GM06990 (cell line): Measurements from ENCODE around the gene RAB28.

Experiments used
- DNase-seq: peaks from one replicate; pipeline ENCODE4 v3.0.0-alpha.2; 2011; ENCODE audit not compliant: insufficient read length; ENCODE audit errors: extremely low read depth
- H3K27me3 ChIP-seq: replicated peaks from 2 replicates; pipeline ENCODE4 v1.6.0; 2011; ENCODE audit warnings: low read length; ENCODE audit not compliant: control insufficient read depth, insufficient read depth
- H3K36me3 ChIP-seq: 2 replicates; pipeline ENCODE4 v1.5.1; 2011; ENCODE audit warnings: low read length; ENCODE audit not compliant: control insufficient read depth, insufficient read depth
- H3K4me3 ChIP-seq: replicated peaks from 2 replicates; pipeline ENCODE4 v1.5.1; 2011; ENCODE audit warnings: low read depth, mild to moderate bottlenecking, control low read depth, low read length
- CTCF ChIP-seq: IDR thresholded peaks from 2 replicates; pipeline ENCODE4 v1.5.1; 2011; ENCODE audit warnings: low read length, control low read depth, mild to moderate bottlenecking, inconsistent platforms; ENCODE audit not compliant: insufficient read depth, poor library complexity, severe bottlenecking

RAB28 gene

GRCh38 chr4:13378973-13379759, 105.0 kb downstream of the RAB28 start:
- peaks cover 2% of the 10 kb centered on the region; the same call in 1 of the 2 replicates for H3K36me3 ChIP-seq
- TF ChIP-seq CTCF = no peak
- no peak overlapping the region for H3K4me3 ChIP-seq
- no peaks in the 10 kb centered on the region for H3K27me3 ChIP-seq
- peak; percentile 35 for DNase-seq

- no peak for DNase-seq
- Histone ChIP-seq H3K4me3 (no peak overlapping the region), H3K27me3 (no peaks in the 10 kb centered on the region), H3K36me3 (no peaks in the 10 kb centered on the region)
- TF ChIP-seq CTCF = no peak
Observed at GRCh38 chr4:13371048-13371447, 113.1 kb downstream of the RAB28 start.

- TF ChIP-seq CTCF = no peak
- no peak overlapping the region for H3K4me3 ChIP-seq
- H3K27me3 ChIP-seq = no peaks in the 10 kb centered on the region
- no peak for DNase-seq
- H3K36me3 ChIP-seq = no peaks in the 10 kb centered on the region; the same call in 1 of the 2 replicates
Observed at GRCh38 chr4:13368217-13368616, 115.9 kb downstream of the RAB28 start.

- no peak for DNase-seq
- Histone ChIP-seq H3K27me3 (no peaks in the 10 kb centered on the region), H3K4me3 (no peak overlapping the region), H3K36me3 (no peaks in the 10 kb centered on the region; the same call in 1 of the 2 replicates)
- no peak for TF ChIP-seq CTCF
Observed at GRCh38 chr4:13367691-13368090, 116.4 kb downstream of the RAB28 start.

GRCh38 chr4:13367244-13367643, 116.9 kb downstream of the RAB28 start:
- TF ChIP-seq CTCF = no peak
- Histone ChIP-seq H3K36me3 (no peaks in the 10 kb centered on the region; the same call in 1 of the 2 replicates), H3K27me3 (no peaks in the 10 kb centered on the region), H3K4me3 (no peak overlapping the region)
- DNase-seq = no peak
